Endothelial cell of umbilical vein (primary cell): ENCODE measurements around the gene NAV2.

Experiments
- CTCF ChIP-seq, 2 donors: IDR thresholded peaks; 1 replicate in 1 of 2; 2 replicates in 1 of 2; pipeline ENCODE4 v1.5.1; 2011; ENCODE audit warnings: low read length in 2 of 2, mild to moderate bottlenecking in 2 of 2, moderate library complexity in 2 of 2, control low read depth in 1 of 2, inconsistent platforms in 1 of 2, low read depth in 1 of 2; ENCODE audit not compliant: insufficient read depth in 1 of 2; ENCODE audit errors: extremely low read depth in 1 of 2
- EZH2 ChIP-seq: IDR thresholded peaks from 2 replicates; pipeline ENCODE4 v1.6.1; 2012; ENCODE audit warnings: borderline replicate concordance, low read depth, mild to moderate bottlenecking, moderate library complexity, low read length, inconsistent platforms; ENCODE audit not compliant: severe bottlenecking
- FOS ChIP-seq: IDR thresholded peaks from 2 replicates; pipeline ENCODE4 v1.6.1; 2011; ENCODE audit warnings: mild to moderate bottlenecking, low read length, moderate library complexity, borderline replicate concordance; ENCODE audit not compliant: insufficient read depth
- GATA2 ChIP-seq: IDR thresholded peaks from 2 replicates; pipeline ENCODE4 v1.7.0; 2011; ENCODE audit warnings: low read depth, mild to moderate bottlenecking, moderate library complexity, mixed read lengths, low read length; ENCODE audit not compliant: insufficient read length, insufficient read depth
- JUN ChIP-seq: IDR thresholded peaks from 2 replicates; pipeline ENCODE4 v1.6.1; 2011; ENCODE audit warnings: borderline replicate concordance, low read depth; ENCODE audit not compliant: insufficient read length, insufficient read depth
- MAX ChIP-seq: IDR thresholded peaks from 2 replicates; pipeline ENCODE4 v1.6.1; 2011; ENCODE audit not compliant: insufficient read depth, insufficient read length
- MYC ChIP-seq: IDR thresholded peaks from one replicate; pipeline ENCODE4 v1.6.1; 2011; ENCODE audit warnings: mild to moderate bottlenecking, low read depth, low read length
- POLR2A ChIP-seq: IDR thresholded peaks from 2 replicates; pipeline ENCODE4 v1.6.1; 2012; ENCODE audit warnings: low read depth, mild to moderate bottlenecking, control low read depth, low read length
- POLR2AphosphoS5 ChIP-seq: IDR thresholded peaks from 2 replicates; pipeline ENCODE4 v1.6.1; 2012; ENCODE audit warnings: low read depth, mild to moderate bottlenecking, control low read depth, low read length, moderate library complexity; ENCODE audit not compliant: insufficient read depth

- TF ChIP-seq POLR2A: no peak
- TF ChIP-seq CTCF (IDR thresholded peaks at IDR 0.05; ENCODE audit: extremely low read depth in 1 of 2, insufficient read depth in 1 of 2, low read depth in 1 of 2, low read length in 2 of 2): no peak
- TF ChIP-seq EZH2: no peak
- no peak for TF ChIP-seq JUN
- no peak for TF ChIP-seq POLR2AphosphoS5
- TF ChIP-seq FOS: no peak
- TF ChIP-seq MAX: no peak
- no peak for TF ChIP-seq GATA2
- TF ChIP-seq MYC: no peak
Observed at GRCh38 chr11:20118209-20118608, 405.6 kb downstream of the NAV2 start.
